Muscle of leg (tissue), 11 donors: ENCODE measurements around the gene DCXR. TPM values are rescaled to one million over a fixed set of nuclear protein-coding genes. Genes with fewer than 3 reads are reported as not detected.
A peak's percentile ranks its signal among the peaks of the same experiment; 100 is the strongest.

ENCODE experiments used
- DNase-seq: peaks from one replicate; pipeline ENCODE4 v3.0.0; 2013
- H3K27ac ChIP-seq: one replicate; pipeline ENCODE4 v1.5.1; 2013; ENCODE audit warnings: mild to moderate bottlenecking, low read length, control low read depth
- H3K27me3 ChIP-seq: one replicate; pipeline ENCODE4 v1.6.1; 2013; ENCODE audit warnings: low read length; ENCODE audit not compliant: control insufficient read depth, insufficient read depth
- H3K36me3 ChIP-seq: one replicate; pipeline ENCODE4 v1.6.1; 2013; ENCODE audit warnings: low read length; ENCODE audit not compliant: control insufficient read depth, insufficient read depth
- H3K4me1 ChIP-seq: one replicate; pipeline ENCODE4 v1.6.1; 2013; ENCODE audit warnings: low read length; ENCODE audit not compliant: control insufficient read depth, insufficient read depth
- H3K4me3 ChIP-seq: one replicate; pipeline ENCODE4 v1.5.1; 2013; ENCODE audit warnings: low read length, control low read depth
- H3K9me3 ChIP-seq: replicated peaks from 2 replicates; pipeline ENCODE4 v1.6.1; 2013; ENCODE audit warnings: low read depth, low read length; ENCODE audit not compliant: control insufficient read depth
- WGBS: methylation state at CpG from one replicate; pipeline ENCODE4 v1.1.5; 2013; ENCODE audit warnings: missing lambda C conversion rate; ENCODE audit not compliant: insufficient coverage; 5-methylcytosine and 5-hydroxymethylcytosine counted together
- polyA plus RNA-seq, 8 donors: library from polyadenylated mRNA; unstranded; fragments of 120-200 nt; gene quantifications; one replicate each; pipeline versions ENCODE4 v1.2.1 to v1.2.3, GENCODE V29; 2013; ENCODE audit warnings: inconsistent platforms in 1 of 8, low replicate concordance in 1 of 8; ENCODE audit not compliant: insufficient read length in 8 of 8, insufficient read depth in 1 of 8
- total RNA-seq: library from RNA; stranded (reverse); fragments of 120-200 nt; gene quantifications from one replicate; pipeline ENCODE4 v1.2.4, GENCODE V29; 2013

Gene DCXR
- total and polyA plus RNA-seq, 9 donors = 30.0 to 44.6 (median 38.8) TPM

DNA sequence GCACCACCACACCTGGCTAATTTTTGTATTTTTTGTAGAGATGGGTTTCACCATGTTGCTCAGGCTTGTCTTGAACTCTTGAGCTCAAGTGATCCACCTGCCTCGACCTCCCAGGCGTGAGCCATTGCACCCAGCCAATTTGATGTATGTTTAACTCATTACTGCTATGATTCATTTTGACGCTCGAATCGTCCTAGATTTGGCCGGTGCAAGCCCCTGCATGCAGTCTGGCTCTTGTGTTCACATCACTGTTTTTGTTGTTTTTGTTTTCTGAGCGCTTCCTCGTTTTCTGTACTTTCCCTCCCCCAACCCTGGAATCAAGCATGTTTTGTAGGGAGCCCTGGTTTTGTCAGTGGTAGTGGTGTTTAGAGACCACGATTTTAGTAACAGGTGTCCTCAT lies 35.9 kb upstream of the DCXR start:
- Histone ChIP-seq H3K27ac (no peak overlapping the region), H3K9me3 (no peaks in the 10 kb centered on the region), H3K36me3 (peaks cover 3% of the 10 kb centered on the region), H3K4me3 (no peak overlapping the region), H3K4me1 (peaks cover 20% of the 10 kb centered on the region), H3K27me3 (no peaks in the 10 kb centered on the region)
- DNase-seq = no peak
- 73% methylated on average over 2 of the region's 9 CpGs for WGBS

DNA sequence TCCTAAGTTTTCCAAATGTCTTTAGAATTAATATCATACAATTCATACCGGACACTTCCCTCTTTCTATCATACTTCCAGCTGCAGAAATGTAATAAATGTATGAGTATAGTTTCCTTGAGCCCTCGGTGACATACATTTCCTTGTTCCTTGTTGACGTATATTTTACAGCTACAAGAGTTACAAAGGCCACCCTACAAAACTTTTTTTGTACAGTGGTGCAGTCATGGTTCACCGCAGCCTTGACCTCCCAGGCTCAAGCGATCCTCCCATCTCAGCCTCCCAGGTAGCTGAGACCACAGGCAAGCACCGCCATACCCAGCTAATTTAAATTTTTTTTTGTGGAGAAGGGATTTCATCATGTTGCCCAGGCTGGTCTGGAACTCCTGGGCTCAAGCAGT lies 35.3 kb upstream of the DCXR start:
- 100% methylated on average over 2 of the region's 6 CpGs for WGBS
- Histone ChIP-seq H3K4me1 (peaks cover 16% of the 10 kb centered on the region), H3K27me3 (no peaks in the 10 kb centered on the region), H3K36me3 (peaks cover 1% of the 10 kb centered on the region), H3K4me3 (no peak overlapping the region), H3K27ac (no peak overlapping the region), H3K9me3 (no peaks in the 10 kb centered on the region)
- no peak for DNase-seq

DNA sequence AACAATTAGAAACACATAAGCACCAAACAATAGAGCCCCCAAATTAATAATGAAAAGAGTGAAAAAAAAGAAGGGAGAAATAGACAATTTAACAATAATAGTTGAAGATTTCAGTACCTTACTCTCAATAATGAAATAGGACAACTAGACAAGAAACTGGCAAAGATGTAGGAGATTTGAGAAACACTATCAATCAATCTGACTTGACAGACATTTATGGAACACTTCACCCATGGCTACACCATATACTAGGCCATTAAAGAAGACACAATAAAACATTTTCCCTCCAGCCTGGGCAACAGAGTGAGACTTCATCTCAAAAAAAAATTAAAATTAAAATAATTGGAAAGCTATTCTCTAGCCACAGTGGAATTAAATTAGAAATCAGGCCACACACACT lies 33.1 kb upstream of the DCXR start:
- no peak overlapping the region for H3K27ac ChIP-seq
- no peaks in the 10 kb centered on the region for H3K27me3 ChIP-seq
- no peak for DNase-seq
- H3K4me1 ChIP-seq = peaks cover 7% of the 10 kb centered on the region
- H3K36me3 ChIP-seq = no peaks in the 10 kb centered on the region
- no peak overlapping the region for H3K4me3 ChIP-seq
- no peaks in the 10 kb centered on the region for H3K9me3 ChIP-seq

DNA sequence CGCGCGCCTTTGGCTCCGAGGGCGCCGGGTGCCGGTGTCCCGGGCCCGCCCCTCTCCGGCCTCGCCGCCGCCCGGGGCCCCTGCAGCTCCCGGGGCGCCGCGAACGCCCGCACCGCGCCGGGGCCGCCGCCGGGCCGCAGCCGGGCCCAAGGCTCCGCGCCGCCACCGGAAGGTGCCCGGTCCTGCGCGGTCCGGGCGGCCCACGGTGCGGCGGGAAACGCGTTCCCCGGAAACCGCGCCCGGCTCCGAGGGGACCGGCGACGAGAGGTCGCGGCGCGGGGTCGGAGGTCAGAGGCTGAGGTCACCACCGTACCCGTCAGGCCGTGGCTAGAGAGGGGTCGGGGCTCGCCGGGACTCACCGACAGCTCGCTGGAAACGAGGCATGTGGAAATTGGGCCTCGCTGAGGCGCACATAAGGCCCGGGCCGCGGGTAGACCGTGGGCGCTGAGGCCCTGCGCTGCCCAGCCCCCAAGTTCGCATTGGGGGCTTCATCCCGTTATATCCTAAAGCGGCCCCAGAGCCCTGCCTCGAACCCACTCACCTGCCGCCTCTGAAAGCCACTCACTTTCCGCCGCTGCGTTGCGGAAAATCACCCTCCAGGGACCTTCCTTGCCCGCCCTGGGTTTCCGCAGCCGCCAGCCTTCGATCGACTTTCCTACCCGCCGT lies 28.3 kb upstream of the DCXR start, which contains the start of gene DUS1L:
Gene DUS1L (minus strand): TSS at position 167 of the 666 bp plus-strand sequence. CDS start 745 bp downstream, outside the sequence.
- Histone ChIP-seq H3K4me1 (peaks cover 21% of the 10 kb centered on the region), H3K27me3 (no peaks in the 10 kb centered on the region), H3K27ac (peak within 1 kb of the TSS; percentile 85), H3K36me3 (peaks cover 35% of the 10 kb centered on the region), H3K9me3 (no peaks in the 10 kb centered on the region), H3K4me3 (peak within 1 kb of the TSS; percentile 84)
- 4% methylated on average over 86 of the region's 88 CpGs for WGBS
- peak; percentile 73 for DNase-seq

DNA sequence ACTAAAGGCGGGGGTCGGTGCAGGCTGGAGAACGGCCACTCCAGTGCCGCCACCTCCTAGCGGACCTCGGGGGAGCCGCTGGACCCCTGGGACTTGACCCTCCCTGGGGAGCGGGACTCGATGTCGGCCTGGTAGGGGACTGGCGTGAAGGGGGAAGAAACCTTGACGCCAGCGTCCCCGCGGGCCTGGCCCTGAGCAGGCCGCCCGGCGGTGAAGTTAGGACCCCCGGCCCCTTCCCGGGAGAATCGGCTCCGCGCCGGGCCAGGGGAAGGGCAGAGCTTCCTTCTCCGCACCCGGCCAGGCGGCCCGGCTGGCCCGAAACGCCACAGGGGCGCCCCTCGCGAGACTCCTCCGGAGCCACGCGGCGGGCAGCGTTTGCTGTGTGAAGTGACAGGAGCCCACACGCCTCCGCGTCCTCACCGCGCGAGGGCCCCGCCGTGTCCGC lies 27.7 kb upstream of the DCXR start:
- Histone ChIP-seq H3K4me3 (peak overlapping the region; percentile 84), H3K9me3 (no peaks in the 10 kb centered on the region), H3K27me3 (no peaks in the 10 kb centered on the region), H3K27ac (no peak overlapping the region), H3K4me1 (peaks cover 21% of the 10 kb centered on the region), H3K36me3 (peaks cover 41% of the 10 kb centered on the region)
- under 1% methylated on average over 46 of the region's 47 CpGs for WGBS
- no peak for DNase-seq

DNA sequence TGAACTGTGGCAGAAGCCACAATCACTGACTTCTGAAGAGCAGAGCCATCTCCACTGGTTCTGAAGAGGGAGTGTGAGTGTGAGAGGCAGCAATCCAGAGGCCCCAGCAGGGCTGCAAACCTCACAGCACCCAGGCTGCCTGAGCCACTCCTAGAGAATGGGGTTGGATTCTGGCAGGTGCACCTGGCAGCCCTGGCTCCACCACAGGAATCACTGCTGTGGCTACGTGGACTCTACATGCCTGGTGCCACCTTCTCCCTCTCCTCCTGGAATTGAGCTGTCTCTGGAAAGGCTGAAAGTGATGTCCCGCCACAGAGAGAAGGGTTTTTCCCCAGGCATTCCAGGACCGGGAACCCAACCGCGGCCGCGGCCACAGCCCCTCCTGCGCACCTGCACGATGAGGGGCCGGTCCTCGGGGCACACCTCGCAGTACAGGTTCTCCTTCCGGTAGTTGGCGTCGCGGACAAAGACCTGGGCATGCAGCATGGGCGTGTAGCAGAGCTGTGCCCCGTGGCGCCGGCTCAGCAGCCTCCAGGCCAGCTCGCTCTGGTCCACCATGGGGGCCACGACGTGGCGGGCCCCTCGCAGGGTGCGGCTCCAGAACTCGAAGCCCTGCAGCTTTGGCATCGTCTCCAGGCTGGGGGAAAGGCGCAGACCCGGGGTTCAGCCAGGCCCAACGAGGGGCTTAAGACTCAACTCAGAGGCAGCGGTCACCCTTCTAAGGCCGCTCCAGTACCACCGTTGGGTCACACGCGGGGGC lies 27.1 kb upstream of the DCXR start:
- Histone ChIP-seq H3K36me3 (peaks cover 47% of the 10 kb centered on the region), H3K27me3 (no peaks in the 10 kb centered on the region), H3K4me1 (peaks cover 21% of the 10 kb centered on the region), H3K4me3 (peak overlapping the region; percentile 84), H3K27ac (no peak overlapping the region), H3K9me3 (no peaks in the 10 kb centered on the region)
- DNase-seq = no peak
- WGBS = 42% methylated on average over 36 of the region's 36 CpGs

DNA sequence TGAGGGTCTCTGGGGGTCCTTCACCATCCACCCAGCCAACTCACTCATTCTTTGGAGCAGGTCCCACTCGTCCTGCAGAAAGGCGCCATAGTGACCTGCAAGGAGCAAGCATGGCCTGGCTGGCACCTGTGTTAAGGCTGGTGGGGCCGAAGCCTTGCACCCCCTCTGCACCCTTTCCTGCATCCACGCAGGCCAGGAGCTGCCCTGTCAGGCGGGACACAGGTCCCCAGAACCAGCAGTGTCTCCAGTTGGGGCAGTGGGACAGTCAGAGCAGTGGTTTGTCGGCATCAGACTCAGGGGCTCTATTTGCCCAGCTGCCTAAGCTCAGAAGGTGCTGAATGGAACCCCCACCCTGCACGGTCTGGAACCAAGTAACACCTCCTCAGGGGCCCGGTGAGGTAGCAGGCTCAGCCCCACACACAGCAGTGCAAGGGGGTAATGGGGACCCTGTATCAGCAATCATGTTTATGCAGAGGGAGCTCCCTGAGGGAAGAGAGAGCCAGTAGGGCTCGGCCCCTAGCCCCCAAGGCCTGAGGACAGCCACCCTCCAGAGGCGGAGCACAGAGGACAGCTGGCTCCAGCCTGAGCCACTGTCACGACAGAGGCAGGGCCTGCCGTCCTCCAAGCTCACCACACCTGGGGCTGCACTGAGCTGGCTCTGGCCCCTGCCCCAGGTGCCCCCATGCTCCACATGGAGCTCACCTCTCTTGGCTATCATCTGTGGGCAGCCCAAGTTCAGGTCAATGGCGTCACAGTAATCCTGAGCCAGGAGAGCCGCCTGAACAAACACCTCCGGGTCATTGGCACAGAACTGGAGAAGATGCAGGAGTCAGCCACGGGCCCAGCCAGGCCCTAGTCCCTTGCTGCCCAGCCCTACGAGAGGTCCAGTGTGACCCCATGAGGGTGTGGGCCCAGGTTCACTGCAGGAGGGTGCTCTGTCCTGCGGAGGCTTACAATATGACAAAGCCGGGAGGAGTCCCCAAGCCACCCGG lies 26.2 kb upstream of the DCXR start:
- Histone ChIP-seq H3K27ac (no peak overlapping the region), H3K4me1 (peaks cover 21% of the 10 kb centered on the region), H3K27me3 (no peaks in the 10 kb centered on the region), H3K36me3 (peaks cover 54% of the 10 kb centered on the region), H3K9me3 (no peaks in the 10 kb centered on the region), H3K4me3 (peak overlapping the region; percentile 84)
- WGBS = 81% methylated on average over 18 of the region's 20 CpGs
- no peak for DNase-seq

DNA sequence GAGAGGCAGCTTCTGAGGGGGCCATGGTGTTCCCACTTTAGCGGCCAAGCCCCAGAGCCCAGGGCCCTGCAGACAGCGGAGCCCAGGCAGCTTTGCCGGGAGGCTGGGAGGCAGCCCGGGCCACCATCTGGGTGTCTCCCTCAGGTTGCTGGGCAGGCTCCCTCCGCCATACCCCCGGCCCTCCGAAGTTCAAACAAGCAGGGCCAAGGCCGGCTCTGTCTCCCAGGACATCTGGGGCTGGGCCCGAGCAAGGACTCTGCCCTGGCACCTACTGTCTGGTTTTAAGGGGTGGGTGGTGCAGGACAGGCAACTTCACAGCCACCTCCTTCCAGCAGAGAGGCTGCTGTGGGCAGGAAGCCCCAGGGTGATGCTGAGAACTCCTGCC lies 25.5 kb upstream of the DCXR start:
- peaks cover 61% of the 10 kb centered on the region for H3K36me3 ChIP-seq
- no peak overlapping the region for H3K4me3 ChIP-seq
- peaks cover 21% of the 10 kb centered on the region for H3K4me1 ChIP-seq
- 80% methylated on average over 9 of the region's 9 CpGs for WGBS
- H3K27ac ChIP-seq = no peak overlapping the region
- no peak for DNase-seq
- no peaks in the 10 kb centered on the region for H3K27me3 ChIP-seq
- H3K9me3 ChIP-seq = no peaks in the 10 kb centered on the region

DNA sequence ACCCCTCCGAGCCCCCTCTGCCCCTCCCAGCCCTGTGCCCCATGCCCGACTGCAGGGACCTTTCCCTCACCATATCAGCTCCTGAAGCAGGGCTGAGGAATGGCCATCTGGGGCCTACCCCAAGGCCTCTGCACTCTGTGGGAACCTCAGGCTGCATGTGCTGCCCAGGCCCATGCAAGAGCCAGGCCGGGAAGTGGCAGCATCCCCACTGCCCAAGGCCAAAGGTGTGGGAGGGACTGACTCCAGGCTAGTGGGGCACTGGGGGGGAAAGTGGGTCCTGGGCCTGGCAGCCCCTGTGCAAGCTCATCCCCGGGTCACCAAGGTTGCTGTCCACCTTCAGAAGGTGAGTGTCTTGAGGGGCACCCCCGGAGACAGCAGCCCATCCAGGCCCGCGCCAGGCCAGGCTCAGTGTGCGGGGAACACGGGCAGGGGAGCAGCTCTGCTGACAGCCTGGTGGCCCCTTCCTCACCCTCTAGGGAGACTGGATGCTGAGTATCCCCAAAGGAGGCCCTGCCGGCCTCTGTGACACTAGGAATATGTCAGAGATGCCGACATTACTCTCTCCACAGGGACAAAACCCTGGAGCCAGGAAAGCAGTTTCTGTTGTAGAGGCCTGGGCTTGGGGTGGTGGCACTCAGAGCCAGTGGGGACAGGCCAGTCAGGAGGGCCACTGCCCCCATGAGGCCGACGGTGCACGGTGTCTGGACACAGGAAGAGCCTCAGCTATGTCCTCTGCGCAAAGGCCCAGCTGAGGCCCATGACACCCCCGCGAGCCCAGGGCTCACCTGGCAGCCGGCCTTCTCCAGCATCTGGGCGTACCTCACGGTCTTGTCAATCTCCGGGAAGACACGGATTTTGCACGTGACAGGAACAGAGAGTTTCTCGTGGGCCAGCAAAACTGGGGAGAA lies 24.8 kb upstream of the DCXR start:
- no peaks in the 10 kb centered on the region for H3K9me3 ChIP-seq
- no peaks in the 10 kb centered on the region for H3K27me3 ChIP-seq
- 82% methylated on average over 19 of the region's 24 CpGs for WGBS
- H3K27ac ChIP-seq = no peak overlapping the region
- H3K4me3 ChIP-seq = no peak overlapping the region
- H3K4me1 ChIP-seq = peaks cover 21% of the 10 kb centered on the region
- H3K36me3 ChIP-seq = peaks cover 68% of the 10 kb centered on the region
- DNase-seq = no peak
